Stimulated activated CD4-positive, alpha-beta T cell treated with anti-CD3 and anti-CD28 coated beads, Interleukin-2, amount 100 ng/mL, for 24 hours (primary cell): ENCODE measurements around the gene APP.

Source experiments
- DNase-seq, 2 donors: peaks; one replicate each; pipeline ENCODE4 v3.0.0-alpha.2; 2020

Gene APP

GRCh38 chr21:26170471-26171257 is at the start of gene APP:
APP (minus strand) TSS chr21:26170770; CDS start chr21:26170620, 150 bp downstream.
- DNase-seq = peak; percentile 90

- DNase-seq = no peak
These were observed 41.6 kb upstream of the APP start for GRCh38 chr21:26212220-26212619.

GRCh38 chr21:26210614-26211013 is 40.0 kb upstream of the APP start:
- DNase-seq = no peak

- no peak for DNase-seq
These were observed 36.5 kb upstream of the APP start for GRCh38 chr21:26207021-26207420.

- no peak for DNase-seq
These were observed 28.9 kb upstream of the APP start for GRCh38 chr21:26199456-26199855.

GRCh38 chr21:26195708-26196107 is 25.1 kb upstream of the APP start:
- no peak for DNase-seq

GRCh38 chr21:26194811-26195251 is 24.3 kb upstream of the APP start:
- DNase-seq = no peak

- DNase-seq = no peak
These were observed 23.8 kb upstream of the APP start for GRCh38 chr21:26194326-26194725.

GRCh38 chr21:26191609-26192008 is 21.0 kb upstream of the APP start:
- no peak for DNase-seq

- DNase-seq = no peak
These were observed 17.9 kb upstream of the APP start for GRCh38 chr21:26188422-26188821.

- DNase-seq = no peak
These were observed 14.9 kb upstream of the APP start for GRCh38 chr21:26185446-26185845.

GRCh38 chr21:26185021-26185420 is 14.5 kb upstream of the APP start:
- DNase-seq = no peak

- DNase-seq = no peak
These were observed 8.9 kb upstream of the APP start for GRCh38 chr21:26179501-26179900.

- DNase-seq = no peak
These were observed 7.3 kb upstream of the APP start for GRCh38 chr21:26177746-26178426.

- no peak for DNase-seq
These were observed 6.6 kb upstream of the APP start for GRCh38 chr21:26177187-26177586.

- no peak for DNase-seq
These were observed 909 bp upstream of the APP start for GRCh38 chr21:26171258-26172100.

GRCh38 chr21:26169611-26170470 is 729 bp downstream of the APP start:
- DNase-seq = peak; percentile 53 to 66

- peak; percentile 39 for DNase-seq
These were observed 1.4 kb downstream of the APP start for GRCh38 chr21:26169061-26169610.

- no peak for DNase-seq
These were observed 2.2 kb downstream of the APP start for GRCh38 chr21:26168371-26168770.

GRCh38 chr21:26167593-26167992 is 3.0 kb downstream of the APP start:
- no peak for DNase-seq

- no peak for DNase-seq
These were observed 5.2 kb downstream of the APP start for GRCh38 chr21:26165331-26165730.

- no peak for DNase-seq
These were observed 6.3 kb downstream of the APP start for GRCh38 chr21:26164311-26164710.
